Skeletal muscle satellite cell (primary cell): Measurements from ENCODE around the gene KIRREL3.
A peak's percentile ranks its signal among the peaks of the same experiment; 100 is the strongest.

Experiments used
- H3K27me3 ChIP-seq: 2 replicates; pipeline ENCODE4 v1.7.0; 2013; ENCODE audit warnings: low read length; ENCODE audit not compliant: control insufficient read depth, insufficient read depth
- H3K36me3 ChIP-seq: 2 replicates; pipeline ENCODE4 v1.7.0; 2013; ENCODE audit warnings: mild to moderate bottlenecking, control low read depth, low read length; ENCODE audit not compliant: insufficient read depth
- H3K4me1 ChIP-seq: 2 replicates; pipeline ENCODE4 v1.7.0; 2013; ENCODE audit warnings: low read length; ENCODE audit not compliant: control insufficient read depth, insufficient read depth
- H3K4me2 ChIP-seq: 2 replicates; pipeline ENCODE4 v1.7.0; 2013; ENCODE audit warnings: mild to moderate bottlenecking, low read length
- H3K4me3 ChIP-seq: 2 replicates; pipeline ENCODE4 v1.7.0; 2013; ENCODE audit warnings: low read length
- H3K9ac ChIP-seq: 2 replicates; pipeline ENCODE4 v1.7.0; 2013; ENCODE audit warnings: mild to moderate bottlenecking, low read depth, low read length, moderate library complexity
- H3K9me3 ChIP-seq: replicated peaks from 2 replicates; pipeline ENCODE4 v1.7.0; 2013; ENCODE audit warnings: mild to moderate bottlenecking, control low read depth, low read length

The KIRREL3 gene

DNA sequence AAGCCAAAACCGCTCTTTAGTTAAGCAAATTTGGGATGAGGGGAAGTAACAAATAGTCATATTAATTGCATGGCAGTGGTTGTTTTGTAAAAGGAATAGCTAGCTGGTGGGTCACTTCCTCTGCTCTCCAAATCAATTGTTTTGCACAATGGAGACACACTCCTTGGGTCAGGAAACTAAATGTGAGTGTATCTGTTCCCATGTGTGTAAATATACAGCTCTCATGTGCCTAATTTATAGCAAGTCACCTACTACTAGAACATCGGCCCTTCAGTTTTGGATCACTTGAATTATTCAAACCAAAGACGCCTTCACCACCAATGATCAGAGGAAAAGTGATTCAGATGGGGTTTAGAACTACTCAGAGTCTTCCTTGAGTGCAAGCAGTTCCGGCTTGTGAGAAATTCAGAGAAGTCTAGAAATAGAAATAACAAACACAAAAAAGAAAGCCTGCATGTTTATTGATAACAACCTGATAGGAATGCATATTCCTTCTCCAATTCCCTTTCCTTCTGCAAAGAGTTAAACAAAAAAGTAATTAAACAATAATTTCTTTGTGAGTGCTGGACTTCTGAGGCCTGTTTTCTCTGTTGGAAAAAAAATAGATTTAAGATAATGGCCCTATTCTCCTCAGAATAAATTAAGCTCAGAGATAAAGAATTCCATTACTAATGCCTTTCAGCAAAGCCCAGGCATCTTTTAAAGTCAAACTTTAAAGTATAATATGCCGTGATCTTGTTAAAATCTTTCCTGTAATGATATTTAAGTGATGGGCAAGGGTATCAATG lies 100.4 kb downstream of the KIRREL3 start:
- H3K9ac ChIP-seq, result no peak overlapping the region
- H3K27me3 ChIP-seq, result no peaks in the 10 kb centered on the region
- no peaks in the 10 kb centered on the region for H3K36me3 ChIP-seq
- H3K4me2 ChIP-seq, result no peak overlapping the region
- no peak overlapping the region for H3K4me3 ChIP-seq
- H3K9me3 ChIP-seq, result peaks cover 18% of the 10 kb centered on the region
- no peaks in the 10 kb centered on the region for H3K4me1 ChIP-seq

DNA sequence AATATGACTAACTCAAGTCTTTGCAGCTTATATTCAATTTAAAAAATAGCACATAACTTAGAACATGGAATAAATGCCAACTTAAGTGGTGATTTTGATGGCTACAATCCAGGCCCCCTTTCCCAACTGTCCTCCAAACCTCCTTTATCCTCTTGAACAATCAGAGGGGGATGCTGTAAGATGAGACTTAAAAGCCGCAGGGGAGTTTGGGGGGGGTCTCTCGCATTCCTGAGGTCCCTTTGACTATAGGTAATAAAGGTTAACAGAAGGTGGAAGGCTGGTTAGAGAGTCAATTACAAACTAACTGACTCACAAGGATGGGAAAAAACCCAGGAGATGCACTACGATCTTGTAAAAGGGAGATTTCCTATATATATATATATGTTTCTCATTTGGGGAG lies 101.8 kb downstream of the KIRREL3 start:
- H3K4me3 ChIP-seq, result no peak overlapping the region
- H3K36me3 ChIP-seq, result no peaks in the 10 kb centered on the region
- no peaks in the 10 kb centered on the region for H3K4me1 ChIP-seq
- no peak overlapping the region for H3K9ac ChIP-seq
- no peak overlapping the region for H3K4me2 ChIP-seq
- H3K9me3 ChIP-seq, result peaks cover 18% of the 10 kb centered on the region
- no peaks in the 10 kb centered on the region for H3K27me3 ChIP-seq

DNA sequence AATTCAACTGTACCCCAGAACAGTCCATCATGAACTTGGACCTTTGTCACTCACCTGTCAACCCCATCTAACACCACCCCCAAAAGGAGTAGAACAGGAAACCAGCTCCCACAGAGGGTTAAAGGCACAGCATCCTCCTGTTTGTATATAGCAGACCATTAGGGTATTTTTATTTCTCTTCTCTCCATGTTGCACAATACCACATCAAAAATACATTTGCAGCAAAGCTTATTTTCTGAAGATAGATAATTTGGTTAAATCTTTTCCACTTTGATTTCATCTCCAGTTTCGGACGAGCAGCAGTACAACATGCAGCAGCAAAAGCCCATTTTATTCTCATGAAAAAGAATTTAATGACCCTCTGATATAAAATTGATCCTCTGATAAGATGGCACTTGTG lies 103.1 kb downstream of the KIRREL3 start:
- H3K4me3 ChIP-seq, result no peak overlapping the region
- H3K4me2 ChIP-seq, result no peak overlapping the region
- peaks cover 18% of the 10 kb centered on the region for H3K9me3 ChIP-seq
- no peak overlapping the region for H3K9ac ChIP-seq
- no peaks in the 10 kb centered on the region for H3K4me1 ChIP-seq
- no peaks in the 10 kb centered on the region for H3K36me3 ChIP-seq
- no peaks in the 10 kb centered on the region for H3K27me3 ChIP-seq

- Histone ChIP-seq H3K4me1 (peaks cover 11% of the 10 kb centered on the region), H3K4me2 (no peak overlapping the region), H3K9ac (no peak overlapping the region), H3K4me3 (no peak overlapping the region), H3K27me3 (no peaks in the 10 kb centered on the region), H3K9me3 (peaks cover 18% of the 10 kb centered on the region), H3K36me3 (no peaks in the 10 kb centered on the region)
Measured at GRCh38 chr11:126896025-126896424, 104.5 kb downstream of the KIRREL3 start.

GRCh38 chr11:126893796-126894195 lies 106.8 kb downstream of the KIRREL3 start:
- H3K36me3 ChIP-seq, result no peaks in the 10 kb centered on the region
- no peak overlapping the region for H3K9ac ChIP-seq
- peaks cover 11% of the 10 kb centered on the region for H3K4me1 ChIP-seq
- H3K4me3 ChIP-seq, result no peak overlapping the region
- H3K9me3 ChIP-seq, result peaks cover 18% of the 10 kb centered on the region
- H3K27me3 ChIP-seq, result no peaks in the 10 kb centered on the region
- no peak overlapping the region for H3K4me2 ChIP-seq

DNA sequence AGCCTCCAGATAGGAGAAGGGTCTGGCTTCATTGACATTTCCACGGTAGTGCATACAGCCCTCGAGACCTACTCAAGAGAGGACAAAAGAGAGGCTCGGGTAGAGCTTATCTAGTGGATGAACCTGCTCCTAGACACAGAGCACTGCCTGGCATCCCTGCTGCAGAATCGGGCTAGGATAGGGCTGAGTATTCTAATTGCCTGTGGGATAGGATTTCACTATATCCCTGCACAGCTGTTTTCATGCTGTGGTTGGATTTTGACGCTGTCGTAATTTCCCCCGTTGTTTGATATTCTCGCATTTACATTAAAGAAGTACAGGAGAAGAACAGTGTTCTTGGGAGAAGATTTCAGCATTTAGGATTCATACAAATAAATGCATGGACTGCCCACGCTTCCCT lies 107.8 kb downstream of the KIRREL3 start:
- H3K4me2 ChIP-seq, result no peak overlapping the region
- H3K4me1 ChIP-seq, result peaks cover 11% of the 10 kb centered on the region
- H3K9me3 ChIP-seq, result peaks cover 18% of the 10 kb centered on the region
- no peaks in the 10 kb centered on the region for H3K36me3 ChIP-seq
- no peaks in the 10 kb centered on the region for H3K27me3 ChIP-seq
- H3K9ac ChIP-seq, result no peak overlapping the region
- no peak overlapping the region for H3K4me3 ChIP-seq

GRCh38 chr11:126891556-126892217 lies 108.9 kb downstream of the KIRREL3 start:
- Histone ChIP-seq H3K4me2 (peak overlapping the region; percentile 12), H3K4me3 (no peak overlapping the region), H3K9me3 (peaks cover 14% of the 10 kb centered on the region), H3K9ac (no peak overlapping the region), H3K4me1 (peaks cover 11% of the 10 kb centered on the region), H3K36me3 (no peaks in the 10 kb centered on the region), H3K27me3 (no peaks in the 10 kb centered on the region)

DNA sequence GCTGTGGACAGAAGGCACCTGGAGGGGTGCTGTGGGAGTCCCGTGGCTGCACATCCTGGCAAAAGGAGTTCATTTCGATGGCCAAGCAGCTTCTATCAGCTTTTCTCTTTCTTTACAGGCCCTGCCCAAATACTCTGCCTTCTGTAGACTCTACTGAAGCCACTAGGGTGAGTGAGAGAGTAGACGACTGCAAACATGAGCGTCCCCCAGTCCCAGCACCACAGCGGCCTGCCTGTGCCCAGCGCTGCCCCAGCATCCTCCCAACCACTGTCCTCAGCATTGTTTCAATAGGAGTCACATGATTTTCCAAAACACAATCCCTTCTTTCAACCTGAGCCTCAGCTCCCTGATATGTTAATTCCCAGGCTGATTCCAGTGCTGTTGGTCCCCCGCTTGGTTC lies 110.0 kb downstream of the KIRREL3 start:
- Histone ChIP-seq H3K4me2 (no peak overlapping the region), H3K9me3 (peaks cover 3% of the 10 kb centered on the region), H3K4me1 (peaks cover 11% of the 10 kb centered on the region)

GRCh38 chr11:126888115-126888712 lies 112.4 kb downstream of the KIRREL3 start:
- Histone ChIP-seq H3K4me3 (no peak overlapping the region), H3K27me3 (no peaks in the 10 kb centered on the region), H3K36me3 (no peaks in the 10 kb centered on the region), H3K9ac (no peak overlapping the region), H3K4me1 (peaks cover 11% of the 10 kb centered on the region), H3K4me2 (no peak overlapping the region), H3K9me3 (no peaks in the 10 kb centered on the region)

More for the DNA sequence above, 110.0 kb downstream of the KIRREL3 start:
- Histone ChIP-seq H3K4me3 (no peak overlapping the region), H3K36me3 (no peaks in the 10 kb centered on the region), H3K27me3 (no peaks in the 10 kb centered on the region), H3K9ac (no peak overlapping the region)

GRCh38 chr11:126886636-126887035 lies 113.9 kb downstream of the KIRREL3 start:
- Histone ChIP-seq H3K4me2 (no peak overlapping the region), H3K4me3 (no peak overlapping the region), H3K36me3 (no peaks in the 10 kb centered on the region), H3K9me3 (no peaks in the 10 kb centered on the region), H3K9ac (no peak overlapping the region), H3K4me1 (peaks cover 6% of the 10 kb centered on the region), H3K27me3 (no peaks in the 10 kb centered on the region)

GRCh38 chr11:126886085-126886484 lies 114.5 kb downstream of the KIRREL3 start:
- H3K9ac ChIP-seq, result no peak overlapping the region
- no peaks in the 10 kb centered on the region for H3K36me3 ChIP-seq
- no peak overlapping the region for H3K4me3 ChIP-seq
- H3K4me2 ChIP-seq, result no peak overlapping the region
- H3K4me1 ChIP-seq, result peaks cover under 1% of the 10 kb centered on the region
- no peaks in the 10 kb centered on the region for H3K9me3 ChIP-seq
- no peaks in the 10 kb centered on the region for H3K27me3 ChIP-seq
